A673 (cell line): ENCODE results near the gene SMIM32. TPM values are rescaled to one million over a fixed set of nuclear protein-coding genes. Genes with fewer than 3 reads are reported as not detected.

ENCODE experiments used
- BruUV-seq: library from RNA; stranded (reverse); fragments of 400-500 nt; replicated peaks from 2 replicates; lab custom pipeline; 2021; lab: Mats Ljungman, UMichigan
- CTCF ChIA-PET: fragments of 300-600 bp; sonication (Branson Sonifier 250); formaldehyde crosslinking; loops from one replicate; lab custom pipeline; 2022; ENCODE audit warnings: antibody characterized with exemption; lab: Charles Lee
- POLR2A ChIA-PET: fragments of 300-600 bp; sonication (Branson Sonifier 250); formaldehyde crosslinking; loops from one replicate; lab custom pipeline; 2022; ENCODE audit warnings: antibody characterized with exemption; ENCODE audit not compliant: low non-redundant PET; lab: Charles Lee
- DNase-seq: peaks from one replicate; pipeline ENCODE4 v3.0.0-alpha.2; 2015; ENCODE audit warnings: low spot score
- H3K27ac ChIP-seq: fragments of 200-600 bp; sonication (generic); 2 replicates; pipeline ENCODE4 v1.5.1; 2016; ENCODE audit warnings: mixed run types, low read depth, mild to moderate bottlenecking, mixed read lengths, antibody characterized with exemption, low read length; ENCODE audit not compliant: poor library complexity, severe bottlenecking
- H3K27me3 ChIP-seq: fragments of 200-600 bp; sonication (generic); replicated peaks from 2 replicates; pipeline ENCODE4 v1.6.1; 2017; ENCODE audit warnings: mixed run types, low read depth, mild to moderate bottlenecking, mixed read lengths, antibody characterized with exemption, low read length; ENCODE audit not compliant: insufficient read depth, poor library complexity
- H3K36me3 ChIP-seq: fragments of 200-600 bp; sonication (generic); 2 replicates; pipeline ENCODE4 v1.6.1; 2016; ENCODE audit warnings: mixed run types, mild to moderate bottlenecking, mixed read lengths, antibody characterized with exemption, low read length; ENCODE audit not compliant: insufficient read depth, poor library complexity, severe bottlenecking
- H3K4me1 ChIP-seq: fragments of 200-600 bp; sonication (generic); 2 replicates; pipeline ENCODE4 v1.6.1; 2017; ENCODE audit warnings: mixed run types, mild to moderate bottlenecking, mixed read lengths, antibody characterized with exemption, low read length; ENCODE audit not compliant: insufficient read depth, poor library complexity, severe bottlenecking
- H3K4me3 ChIP-seq: fragments of 200-600 bp; sonication (generic); 2 replicates; pipeline ENCODE4 v1.5.1; 2016; ENCODE audit warnings: low read depth, mixed run types, mild to moderate bottlenecking, mixed read lengths, low read length; ENCODE audit not compliant: poor library complexity, severe bottlenecking
- H3K9me3 ChIP-seq: fragments of 200-600 bp; sonication (generic); 2 replicates; pipeline ENCODE4 v1.6.1; 2016; ENCODE audit warnings: mixed run types, low read depth, mild to moderate bottlenecking, mixed read lengths, antibody characterized with exemption, low read length; ENCODE audit not compliant: poor library complexity, severe bottlenecking
- CTCF ChIP-seq: fragments of 300-800, 200-600 bp; sonication (generic); conservative IDR thresholded peaks from 2 replicates; pipeline ENCODE4 v1.5.1; 2017; ENCODE audit warnings: low read depth, mild to moderate bottlenecking, antibody characterized with exemption, low read length, moderate library complexity, mixed read lengths
- EZH2 ChIP-seq: fragments of 200-600 bp; sonication (generic); IDR thresholded peaks from 2 replicates; pipeline ENCODE4 v1.6.1; 2017; ENCODE audit warnings: borderline replicate concordance, low read depth, mild to moderate bottlenecking, mixed read lengths, antibody characterized with exemption, low read length; ENCODE audit not compliant: poor library complexity, severe bottlenecking
- intact Hi-C: fragments of 100-400 bp; cut with micrococcal nuclease; formaldehyde crosslinking; loops from one replicate; pipeline ENCODE4 v1.10.0; 2022; ENCODE audit not compliant: unreplicated experiment
- total RNA-seq: library from RNA; stranded (reverse); gene quantifications from 2 replicates; pipeline ENCODE4 v1.2.3, GENCODE V29; 2021

SMIM32 gene
- total RNA-seq, 1 experiment from 2014 or later = not detected

- Histone ChIP-seq H3K27me3 (peaks cover 12% of the 10 kb centered on the region), H3K27ac (no peak overlapping the region), H3K9me3 (no peaks in the 10 kb centered on the region), H3K4me1 (no peaks in the 10 kb centered on the region), H3K36me3 (no peaks in the 10 kb centered on the region), H3K4me3 (no peak overlapping the region)
- intact Hi-C loops = loop anchor here (1.0 to 10.0 kb wide), 3 partner anchors 325 to 750 kb away; no protein-coding TSS in a partner anchor
- DNase-seq = peak; percentile 50
- no TSS peak for BruUV-seq
- ChIA-PET POLR2A (interaction anchor here (0.5 kb wide), 1 partner anchor 22 kb away, joined by 5 read pairs; no protein-coding TSS in a partner anchor), CTCF (interaction anchor here (0.6 to 1.6 kb wide), 4 partner anchors 79 to 324 kb away, joined by 3 read pairs; partner anchors contain the start of gene SMAD5)
- TF ChIP-seq EZH2 = no peak
- TF ChIP-seq CTCF = peak; percentile 94
Measured at GRCh38 chr5:136212252-136212721, 19.3 kb upstream of the SMIM32 start.

GRCh38 chr5:136211282-136212040 is 18.5 kb upstream of the SMIM32 start:
- ChIA-PET CTCF (interaction anchor here (0.6 to 1.6 kb wide), 3 partner anchors 107 to 323 kb away, joined by 3 read pairs; no protein-coding TSS in a partner anchor), POLR2A (interaction anchor here (0.5 kb wide), 1 partner anchor 23 kb away, joined by 5 read pairs; no protein-coding TSS in a partner anchor)
- Histone ChIP-seq H3K36me3 (no peaks in the 10 kb centered on the region), H3K9me3 (no peaks in the 10 kb centered on the region), H3K4me1 (no peaks in the 10 kb centered on the region), H3K4me3 (no peak overlapping the region), H3K27me3 (peaks cover 4% of the 10 kb centered on the region), H3K27ac (no peak overlapping the region)
- BruUV-seq = no TSS peak
- DNase-seq = no peak
- intact Hi-C loops = loop anchor here (1.0 to 10.0 kb wide), 3 partner anchors 324 to 749 kb away; no protein-coding TSS in a partner anchor
- TF ChIP-seq EZH2 (no peak), CTCF (no peak)

- Histone ChIP-seq H3K9me3 (no peaks in the 10 kb centered on the region), H3K36me3 (no peaks in the 10 kb centered on the region), H3K27me3 (peaks cover 4% of the 10 kb centered on the region), H3K27ac (no peak overlapping the region), H3K4me1 (no peaks in the 10 kb centered on the region), H3K4me3 (no peak overlapping the region)
- ChIA-PET CTCF (no interaction called here), POLR2A (no interaction called here)
- intact Hi-C loops = loop anchor here (5.0 to 10.0 kb wide), 2 partner anchors 515 to 748 kb away; no protein-coding TSS in a partner anchor
- BruUV-seq = no TSS peak
- DNase-seq = no peak
- no peak for TF ChIP-seq CTCF
- TF ChIP-seq EZH2 = no peak
Measured at GRCh38 chr5:136210259-136210658, 17.3 kb upstream of the SMIM32 start.
